Parathyroid adenoma (tissue), 2 donors: Measurements from ENCODE around the gene KCNA3.

Source experiments
- H2AFZ ChIP-seq: fragments of 300-600 bp; sonication (generic); one replicate; pipeline ENCODE4 v1.7.0; 2017; ENCODE audit warnings: antibody characterized with exemption, mild to moderate bottlenecking
- H3K27ac ChIP-seq: fragments of 300-600 bp; sonication (generic); one replicate; pipeline ENCODE4 v1.7.0; 2017
- H3K27me3 ChIP-seq: fragments of 300-600 bp; sonication (generic); one replicate; pipeline ENCODE4 v1.7.0; 2017; ENCODE audit warnings: low read length; ENCODE audit not compliant: control insufficient read depth, insufficient read depth
- H3K36me3 ChIP-seq: fragments of 300-600 bp; sonication (generic); one replicate; pipeline ENCODE4 v1.7.0; 2017; ENCODE audit warnings: low read length; ENCODE audit not compliant: control insufficient read depth, insufficient read depth
- H3K4me1 ChIP-seq: fragments of 300-600 bp; sonication (generic); one replicate; pipeline ENCODE4 v1.7.0; 2017; ENCODE audit warnings: control low read depth
- H3K4me2 ChIP-seq: fragments of 300-600 bp; sonication (generic); one replicate; pipeline ENCODE4 v1.7.0; 2017; ENCODE audit warnings: low read length
- H3K4me3 ChIP-seq: fragments of 300-600 bp; sonication (generic); one replicate; pipeline ENCODE4 v1.7.0; 2017; ENCODE audit warnings: low read depth, low read length
- H3K79me2 ChIP-seq: fragments of 300-600 bp; sonication (generic); one replicate; pipeline ENCODE4 v1.7.0; 2017; ENCODE audit warnings: control low read depth
- H3K9ac ChIP-seq: fragments of 300-600 bp; sonication (generic); one replicate; pipeline ENCODE4 v1.7.0; 2017; ENCODE audit warnings: mild to moderate bottlenecking
- H3K9me3 ChIP-seq: fragments of 300-600 bp; sonication (generic); one replicate; pipeline ENCODE4 v1.7.0; 2017; ENCODE audit warnings: low read length; ENCODE audit not compliant: control insufficient read depth
- CTCF ChIP-seq: fragments of 300-600 bp; sonication (generic); IDR thresholded peaks from one replicate; pipeline ENCODE4 v1.7.0; 2017; ENCODE audit warnings: antibody characterized with exemption, mild to moderate bottlenecking
- donor health status: primary hyperparathyroidism.

KCNA3 gene

GRCh38 chr1:110630839-110631663 lies 43.7 kb downstream of the KCNA3 start:
- no peaks in the 10 kb centered on the region for H3K36me3 ChIP-seq
- H3K4me1 ChIP-seq, result no peaks in the 10 kb centered on the region
- H3K4me2 ChIP-seq, result no peak overlapping the region
- no peak overlapping the region for H3K27ac ChIP-seq
- no peaks in the 10 kb centered on the region for H3K79me2 ChIP-seq
- H3K9ac ChIP-seq, result no peak overlapping the region
- no peak overlapping the region for H3K4me3 ChIP-seq
- H3K9me3 ChIP-seq, result no peaks in the 10 kb centered on the region
- TF ChIP-seq CTCF, result peak; percentile 69
- H2AFZ ChIP-seq, result no peak overlapping the region
- H3K27me3 ChIP-seq, result no peaks in the 10 kb centered on the region

DNA sequence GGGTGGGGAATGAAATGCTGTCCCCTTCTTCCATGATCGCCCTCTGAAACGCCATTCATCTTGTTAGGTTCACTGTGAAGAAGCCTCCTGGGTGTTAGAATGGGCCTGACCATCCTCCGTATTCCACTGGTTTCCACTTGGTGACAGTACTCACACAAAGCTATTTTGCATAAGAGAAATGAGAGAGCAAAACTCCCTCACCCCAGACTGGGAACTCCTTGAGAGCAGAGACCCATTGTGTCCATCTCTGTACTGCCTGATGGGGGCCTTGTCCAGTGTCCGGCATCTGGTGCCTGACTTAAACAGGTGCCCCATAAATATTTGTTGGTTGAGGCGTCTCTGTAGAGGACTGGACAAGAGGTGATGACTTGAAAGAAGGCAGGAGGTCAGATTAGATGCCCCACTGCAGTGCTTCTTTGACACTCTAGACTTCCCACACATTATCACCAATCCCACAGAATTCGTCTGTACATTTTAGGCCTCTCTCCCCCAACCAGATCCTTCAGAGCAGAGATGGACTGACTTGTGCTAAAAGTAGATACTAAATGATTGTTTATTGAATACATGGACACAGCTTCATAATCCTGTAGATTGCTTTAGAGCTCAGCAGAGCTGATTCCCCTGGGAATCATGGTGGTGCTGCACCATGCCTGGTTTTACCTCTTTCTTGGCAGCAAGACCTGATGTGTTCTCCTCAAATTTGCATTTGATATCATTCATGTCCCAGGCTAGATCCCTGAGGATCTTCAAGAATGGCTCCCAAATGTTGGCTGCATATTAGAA lies 46.2 kb downstream of the KCNA3 start:
- Histone ChIP-seq H3K4me2 (no peak overlapping the region), H3K27ac (no peak overlapping the region), H3K9me3 (no peaks in the 10 kb centered on the region), H3K4me1 (no peaks in the 10 kb centered on the region), H3K79me2 (no peaks in the 10 kb centered on the region), H3K4me3 (no peak overlapping the region), H3K9ac (no peak overlapping the region), H2AFZ (no peak overlapping the region), H3K36me3 (no peaks in the 10 kb centered on the region), H3K27me3 (no peaks in the 10 kb centered on the region)
- no peak for TF ChIP-seq CTCF

DNA sequence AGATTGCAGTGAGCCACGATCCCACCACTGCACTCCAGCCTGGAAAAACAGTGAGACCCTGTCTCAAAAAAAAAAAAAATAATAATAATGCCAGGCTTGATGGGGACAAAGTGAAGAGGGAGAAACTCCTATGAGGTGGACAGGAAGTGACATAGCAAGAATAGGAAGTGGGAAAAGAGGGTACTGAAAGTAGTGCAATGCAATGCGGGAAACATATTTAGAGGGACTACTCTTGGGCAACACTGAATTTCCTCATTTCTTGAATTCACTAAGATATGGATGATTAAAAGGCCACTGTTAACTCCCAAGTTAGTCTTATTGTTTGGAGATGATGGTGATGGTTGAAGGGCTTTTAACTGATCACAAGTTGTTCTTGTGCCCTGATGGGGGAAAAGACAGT lies 47.0 kb downstream of the KCNA3 start:
- Histone ChIP-seq H3K27me3 (no peaks in the 10 kb centered on the region), H3K36me3 (no peaks in the 10 kb centered on the region), H3K4me2 (no peak overlapping the region), H2AFZ (no peak overlapping the region), H3K4me1 (no peaks in the 10 kb centered on the region), H3K4me3 (no peak overlapping the region), H3K27ac (no peak overlapping the region), H3K9me3 (no peaks in the 10 kb centered on the region), H3K9ac (no peak overlapping the region), H3K79me2 (no peaks in the 10 kb centered on the region)
- no peak for TF ChIP-seq CTCF

- TF ChIP-seq CTCF, result no peak
- H3K4me3 ChIP-seq, result no peak overlapping the region
- H2AFZ ChIP-seq, result no peak overlapping the region
- H3K79me2 ChIP-seq, result no peaks in the 10 kb centered on the region
- H3K9me3 ChIP-seq, result no peaks in the 10 kb centered on the region
- no peaks in the 10 kb centered on the region for H3K36me3 ChIP-seq
- no peak overlapping the region for H3K4me2 ChIP-seq
- no peaks in the 10 kb centered on the region for H3K4me1 ChIP-seq
- no peaks in the 10 kb centered on the region for H3K27me3 ChIP-seq
- H3K27ac ChIP-seq, result no peak overlapping the region
- H3K9ac ChIP-seq, result no peak overlapping the region
Measured at GRCh38 chr1:110626889-110627288, 47.9 kb downstream of the KCNA3 start.
